Skin of body (tissue), 1 donor: ENCODE results near the gene NPNT. TPM values are rescaled to one million over a fixed set of nuclear protein-coding genes. Genes with fewer than 3 reads are reported as not detected.

Source experiments
- total RNA-seq: library from RNA; depleted of rRNA; stranded (reverse); fragments of >200 nt; gene quantifications from one replicate; pipeline ENCODE4 v1.2.3, GENCODE V29; 2014

The NPNT gene
- total RNA-seq, 1 donor from 2014 or later = 30.7 TPM

Other genes with a start within 250 kb of the NPNT start
- 13.7 TPM for gene INTS12, start 186.8 kb upstream of the NPNT start, total RNA-seq
- gene GSTCD, start 186.7 kb upstream of the NPNT start, total RNA-seq = 12.8 TPM